Osteocyte (in vitro differentiated cells): ENCODE measurements around the gene PDE1C. TPM values are rescaled to one million over a fixed set of nuclear protein-coding genes. Genes with fewer than 3 reads are reported as not detected.

ENCODE experiments used
- DNase-seq: peaks from one replicate; pipeline ENCODE4 v3.0.0; 2021; ENCODE audit warnings: mixed read lengths; ENCODE audit not compliant: unreplicated experiment; ENCODE audit errors: extremely low spot score
- H3K27ac Mint-ChIP-seq: one replicate; pipeline ENCODE4 v1.8.0; 2021; ENCODE audit warnings: mild to moderate bottlenecking, mixed read lengths; ENCODE audit not compliant: unreplicated experiment
- H3K27me3 Mint-ChIP-seq: one replicate; pipeline ENCODE4 v1.8.0; 2021; ENCODE audit warnings: mixed read lengths; ENCODE audit not compliant: unreplicated experiment
- H3K36me3 Mint-ChIP-seq: one replicate; pipeline ENCODE4 v1.8.0; 2021; ENCODE audit warnings: mixed read lengths; ENCODE audit not compliant: unreplicated experiment
- H3K4me1 Mint-ChIP-seq: one replicate; pipeline ENCODE4 v1.8.0; 2021; ENCODE audit warnings: mixed read lengths; ENCODE audit not compliant: unreplicated experiment
- H3K4me3 Mint-ChIP-seq: one replicate; pipeline ENCODE4 v1.8.0; 2021; ENCODE audit warnings: mild to moderate bottlenecking, moderate library complexity, mixed read lengths; ENCODE audit not compliant: unreplicated experiment
- H3K9me3 Mint-ChIP-seq: one replicate; pipeline ENCODE4 v1.8.0; 2021; ENCODE audit warnings: mixed read lengths; ENCODE audit not compliant: unreplicated experiment
- CTCF ChIP-seq: fragments of 200-600 bp; sonication (generic); IDR thresholded peaks from 2 replicates; pipeline ENCODE4 v1.5.0; 2021; ENCODE audit warnings: antibody characterized with exemption, mild to moderate bottlenecking, moderate library complexity
- total RNA-seq: library from RNA; stranded (reverse); gene quantifications from 2 replicates; pipeline ENCODE4 v1.2.1, GENCODE V29; 2021

PDE1C gene
- total RNA-seq, 1 donor from 2014 or later, result 187 TPM

GRCh38 chr7:31934551-31934950 lies 135.7 kb downstream of the PDE1C start:
- Mint-ChIP-seq H3K4me3 (no peak overlapping the region), H3K9me3 (peaks cover 4% of the 10 kb centered on the region), H3K4me1 (peaks cover 51% of the 10 kb centered on the region), H3K27me3 (no peaks in the 10 kb centered on the region), H3K36me3 (peaks cover 5% of the 10 kb centered on the region), H3K27ac (peak overlapping the region; percentile 73)
- no peak for DNase-seq
- no peak for TF ChIP-seq CTCF

DNA sequence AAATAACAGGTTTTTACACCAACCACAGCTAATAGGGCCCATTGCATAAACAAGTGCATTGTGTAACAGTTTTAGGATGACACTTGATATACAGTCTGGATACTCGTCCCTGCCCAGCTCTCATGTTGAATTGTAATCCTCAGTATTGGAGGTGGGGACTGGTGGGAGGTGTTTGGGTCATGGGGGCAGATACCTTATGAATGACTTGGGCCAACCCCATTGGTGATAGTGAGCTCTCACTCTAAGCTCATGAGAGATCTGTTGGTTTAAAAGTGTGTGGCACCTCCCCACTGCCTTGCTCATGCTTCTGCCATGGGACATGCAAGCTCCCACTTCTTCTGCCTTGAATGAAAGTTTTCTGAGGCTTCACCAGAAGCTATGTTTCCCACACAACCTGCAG lies 136.7 kb downstream of the PDE1C start:
- Mint-ChIP-seq H3K27me3 (no peaks in the 10 kb centered on the region), H3K36me3 (peaks cover 15% of the 10 kb centered on the region), H3K9me3 (peaks cover 8% of the 10 kb centered on the region), H3K4me3 (no peak overlapping the region), H3K4me1 (peaks cover 43% of the 10 kb centered on the region), H3K27ac (no peak overlapping the region)
- no peak for TF ChIP-seq CTCF
- DNase-seq, result no peak

GRCh38 chr7:31926991-31927584 lies 143.1 kb downstream of the PDE1C start:
- no peak for DNase-seq
- Mint-ChIP-seq H3K27me3 (no peaks in the 10 kb centered on the region), H3K9me3 (peaks cover 12% of the 10 kb centered on the region), H3K27ac (no peak overlapping the region), H3K4me3 (no peak overlapping the region), H3K36me3 (peaks cover 19% of the 10 kb centered on the region), H3K4me1 (peaks cover 33% of the 10 kb centered on the region)
- no peak for TF ChIP-seq CTCF

DNA sequence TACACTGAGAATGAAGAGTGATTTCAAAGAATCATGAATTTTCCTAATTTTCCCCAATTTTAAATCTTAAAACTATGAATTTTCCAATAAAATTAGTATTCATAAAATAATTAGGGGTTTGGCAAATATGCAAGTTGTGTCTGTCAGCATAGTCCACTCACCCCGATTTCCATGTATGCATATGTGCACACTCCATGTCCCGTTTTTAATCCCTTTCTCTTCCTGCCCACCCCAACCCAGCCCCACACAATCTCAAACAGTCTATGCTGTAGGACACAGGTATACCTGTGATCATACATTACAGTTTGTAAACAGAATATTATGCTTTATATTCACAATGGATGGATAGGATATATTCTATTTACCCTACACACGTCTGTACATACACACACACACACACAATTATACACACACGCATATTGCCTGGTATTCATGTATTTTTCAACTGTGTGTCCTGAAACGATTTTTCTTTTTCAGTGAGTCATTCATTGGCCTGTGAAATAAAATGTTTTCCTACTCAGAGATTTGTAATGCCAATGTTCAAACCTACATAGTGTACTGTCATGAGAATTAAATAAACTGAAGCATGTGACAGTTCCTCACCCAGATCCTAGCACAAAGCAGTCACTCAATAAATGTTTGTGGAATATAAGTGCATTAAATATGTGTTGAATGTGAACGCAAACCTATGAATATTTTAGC lies 144.3 kb downstream of the PDE1C start:
- Mint-ChIP-seq H3K4me3 (no peak overlapping the region), H3K9me3 (peaks cover 12% of the 10 kb centered on the region), H3K36me3 (peaks cover 19% of the 10 kb centered on the region), H3K27me3 (no peaks in the 10 kb centered on the region), H3K4me1 (peaks cover 41% of the 10 kb centered on the region), H3K27ac (no peak overlapping the region)
- DNase-seq, result no peak
- no peak for TF ChIP-seq CTCF

DNA sequence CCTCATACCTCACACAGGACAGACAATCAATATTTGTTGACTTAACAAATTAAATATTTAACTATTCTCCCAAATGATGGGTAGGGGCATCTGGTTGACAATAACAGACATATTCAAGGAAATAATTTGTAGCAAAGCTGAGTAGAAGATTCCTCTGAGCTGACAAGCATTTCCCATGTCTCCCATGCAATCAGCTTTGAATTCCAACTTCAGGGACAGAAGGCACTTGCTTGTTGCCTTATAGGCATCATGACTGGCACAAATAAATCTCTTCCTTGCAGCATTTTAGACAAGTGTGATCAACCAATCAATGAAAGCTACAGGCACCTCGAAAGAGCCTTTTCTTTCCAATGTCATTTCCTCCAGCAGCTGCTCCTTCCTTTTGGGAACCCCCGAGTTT lies 146.0 kb downstream of the PDE1C start:
- H3K27ac Mint-ChIP-seq, result no peak overlapping the region
- TF ChIP-seq CTCF, result no peak
- no peak overlapping the region for H3K4me3 Mint-ChIP-seq
- peaks cover 5% of the 10 kb centered on the region for H3K9me3 Mint-ChIP-seq
- no peaks in the 10 kb centered on the region for H3K27me3 Mint-ChIP-seq
- peaks cover 12% of the 10 kb centered on the region for H3K36me3 Mint-ChIP-seq
- DNase-seq, result no peak
- H3K4me1 Mint-ChIP-seq, result peaks cover 37% of the 10 kb centered on the region
